GM12801 (cell line): ENCODE data around the gene GTSE1.

Experiments
- CTCF ChIP-seq: IDR thresholded peaks from one replicate; pipeline ENCODE4 v1.5.1; 2011; ENCODE audit warnings: control low read depth; ENCODE audit not compliant: insufficient read length; ENCODE audit errors: extremely low read depth

The GTSE1 gene

DNA sequence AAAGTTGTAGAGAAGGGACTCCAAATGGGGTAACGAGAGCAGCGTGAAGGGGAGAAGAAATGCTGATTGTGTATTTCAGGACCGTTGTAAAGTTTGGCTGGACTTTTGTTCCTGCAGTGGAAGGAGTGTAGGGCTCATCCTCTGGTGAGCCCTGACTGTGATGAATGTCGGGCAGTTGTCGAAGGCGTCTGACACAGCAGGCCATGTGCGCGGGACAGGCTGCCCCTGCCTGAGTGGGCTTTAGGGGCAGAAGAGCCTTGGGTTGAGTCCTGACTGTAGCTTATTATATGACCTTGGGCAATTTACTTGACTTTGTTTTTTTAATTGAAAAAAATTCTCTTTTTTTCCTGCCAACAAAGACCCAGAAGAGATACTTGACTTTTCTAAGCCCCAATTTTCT lies 42.0 kb downstream of the GTSE1 start:
- TF ChIP-seq CTCF, result no peak

DNA sequence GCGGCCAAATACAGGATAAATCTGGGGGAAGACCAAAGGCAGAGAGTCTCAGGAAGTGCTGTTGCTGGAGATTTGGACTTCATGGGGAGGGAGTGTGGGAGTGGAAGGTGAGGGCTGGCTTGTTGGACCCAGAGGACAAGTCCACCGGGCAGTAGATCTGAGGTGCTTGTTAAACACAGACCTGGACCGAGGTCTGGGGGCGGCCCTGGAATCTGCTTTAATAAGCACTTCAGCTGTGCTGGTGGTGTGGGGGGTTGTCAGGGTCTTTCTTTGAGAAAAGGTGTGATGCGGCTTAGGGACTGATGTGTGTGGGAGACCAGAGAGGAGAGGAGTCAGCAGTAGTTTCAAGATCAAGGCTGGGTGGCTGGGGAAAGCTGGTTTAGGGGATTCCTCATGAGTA lies 43.3 kb downstream of the GTSE1 start:
- no peak for TF ChIP-seq CTCF

GRCh38 chr22:46340676-46341075 lies 44.0 kb downstream of the GTSE1 start:
- TF ChIP-seq CTCF, result no peak

- no peak for TF ChIP-seq CTCF
Measured at GRCh38 chr22:46346680-46347405, 50.2 kb downstream of the GTSE1 start.

DNA sequence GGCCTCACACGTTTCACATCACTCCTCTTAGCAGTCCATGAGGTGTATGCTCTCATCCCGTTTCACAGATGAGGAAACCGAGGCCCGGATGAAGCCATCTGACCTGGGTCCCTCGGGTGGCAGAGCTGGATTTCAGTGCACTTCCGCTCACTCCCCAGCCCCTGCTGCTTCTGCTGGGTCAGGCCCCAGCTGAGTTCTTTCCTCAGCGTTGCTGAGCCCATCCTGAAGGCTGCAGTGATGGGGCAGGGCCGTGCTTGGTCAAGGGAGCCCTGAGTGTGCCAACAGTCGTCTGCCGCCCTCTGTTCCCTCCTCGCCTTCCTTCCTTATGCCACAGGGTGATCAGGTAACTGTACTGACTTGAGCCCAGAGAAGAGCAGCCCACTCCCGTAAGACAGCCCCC lies 51.0 kb downstream of the GTSE1 start:
- TF ChIP-seq CTCF, result no peak

DNA sequence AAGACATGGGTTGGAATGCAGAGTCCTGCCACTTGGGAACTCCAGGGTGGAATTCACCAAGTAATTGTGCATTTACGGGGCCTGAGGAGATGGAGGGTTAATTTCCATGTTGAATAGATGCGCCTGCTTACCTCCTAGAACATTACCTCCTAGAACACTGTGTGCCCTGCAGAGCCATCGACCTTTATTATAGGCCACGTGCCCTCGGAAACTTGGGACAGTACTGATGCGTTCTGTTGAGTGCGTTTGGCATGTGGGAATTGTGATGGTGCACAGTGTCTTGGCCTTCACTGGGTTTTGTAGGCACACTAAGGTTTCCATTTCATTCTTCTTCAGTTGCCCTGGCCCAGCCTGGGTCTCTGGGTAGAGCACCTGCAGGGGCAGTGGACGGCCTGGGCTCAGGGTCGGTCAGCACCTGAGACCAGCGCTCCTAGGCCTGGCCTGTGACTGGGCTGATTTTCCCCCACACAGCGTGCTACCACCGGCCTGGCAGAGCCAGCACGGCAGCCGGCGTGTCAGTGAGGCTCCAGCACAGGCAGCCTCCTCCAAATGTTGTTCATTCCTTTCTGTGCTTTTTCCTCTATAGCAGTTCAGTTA lies 51.5 kb downstream of the GTSE1 start:
- no peak for TF ChIP-seq CTCF

DNA sequence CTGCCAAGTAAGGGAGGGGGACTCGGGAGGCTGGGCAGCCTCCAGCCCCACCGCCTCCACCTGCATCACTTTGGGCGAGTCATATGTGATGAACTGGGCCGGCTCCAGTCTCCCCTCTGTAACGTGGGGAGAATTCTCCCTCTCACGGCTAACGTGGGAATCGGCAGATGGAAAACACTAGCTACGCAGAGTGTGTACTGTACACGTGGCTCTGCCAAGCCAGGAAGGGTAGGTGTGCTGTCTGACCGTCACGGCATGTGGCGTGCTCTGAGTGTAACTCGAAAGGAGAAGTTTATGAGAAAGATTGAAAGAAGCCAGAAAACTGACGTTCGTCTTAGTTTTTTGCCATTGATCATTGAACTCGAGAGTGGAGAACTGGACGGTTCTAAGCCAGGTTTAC lies 52.6 kb downstream of the GTSE1 start:
- TF ChIP-seq CTCF, result no peak
